Endothelial cell of umbilical vein (primary cell): ENCODE measurements around the gene GNAS. TPM values are rescaled to one million over a fixed set of nuclear protein-coding genes. Genes with fewer than 3 reads are reported as not detected.

Experiments used
- BruUV-seq: library from RNA; stranded (reverse); fragments of 400-500 nt; replicated peaks from 2 replicates; lab custom pipeline; 2021; lab: Mats Ljungman, UMichigan
- CTCF ChIA-PET: fragments of 300-600, 350-600 bp; sonication (Branson Sonifier 250); formaldehyde crosslinking; loops from one replicate; lab custom pipeline; 2021; ENCODE audit warnings: antibody characterized with exemption, inconsistent platforms; lab: Charles Lee
- POLR2A ChIA-PET: fragments of 300-600, 350-600 bp; sonication (Branson Sonifier 250); formaldehyde crosslinking; loops from one replicate; lab custom pipeline; 2021; ENCODE audit warnings: antibody characterized with exemption, inconsistent platforms; lab: Charles Lee
- DNase-seq: peaks from one replicate; pipeline ENCODE4 v3.0.0-alpha.2; 2011; ENCODE audit warnings: low read depth, low spot score
- FAIRE-seq: peaks from 2 replicates; lab custom pipeline; 2011; peaks lifted over from hg19 to GRCh38; lab: Jason Lieb, UNC
- H2AFZ ChIP-seq: 2 replicates; pipeline ENCODE4 v1.6.0; 2012; ENCODE audit warnings: low read depth, low read length, control low read depth, inconsistent platforms
- H3K27ac ChIP-seq: 2 replicates; pipeline ENCODE4 v1.5.1; 2011; ENCODE audit warnings: low read depth, mild to moderate bottlenecking, control low read depth, low read length, moderate library complexity; ENCODE audit not compliant: insufficient read depth
- H3K27me3 ChIP-seq, 2 experiments: 2 replicates each; pipeline versions ENCODE4 v1.6.0 to v1.6.1; 2011; ENCODE audit warnings: low read length in 2 of 2, mixed read lengths in 1 of 2; ENCODE audit not compliant: control insufficient read depth in 2 of 2, insufficient read depth in 2 of 2
- H3K36me3 ChIP-seq, 2 experiments: 2 replicates in 1 of 2; 3 replicates in 1 of 2; pipeline ENCODE4 v1.5.1; 2011; ENCODE audit warnings: low read length in 2 of 2, mild to moderate bottlenecking in 1 of 2, moderate library complexity in 1 of 2; ENCODE audit not compliant: control insufficient read depth in 2 of 2, insufficient read depth in 2 of 2; ENCODE audit errors: extremely low read depth in 1 of 2
- H3K4me1 ChIP-seq: 3 replicates; pipeline ENCODE4 v1.5.1; 2011; ENCODE audit warnings: mild to moderate bottlenecking, low read length; ENCODE audit not compliant: control insufficient read depth, insufficient read depth; ENCODE audit errors: extremely low read depth
- H3K4me2 ChIP-seq: 2 replicates; pipeline ENCODE4 v1.6.1; 2011; ENCODE audit warnings: low read length, control low read depth, mixed read lengths; ENCODE audit not compliant: insufficient read depth
- H3K4me3 ChIP-seq, 3 experiments: fragments of 200-600 bp in 1 of 3; sonication (generic), shearing (Covaris generic) in 1 of 3; replicated peaks in 1 of 3; 2 replicates each; pipeline ENCODE4 v1.5.1; 2011 to 2016; ENCODE audit warnings: control low read depth in 3 of 3, low read length in 3 of 3, mild to moderate bottlenecking in 2 of 3, inconsistent platforms in 1 of 3, low read depth in 1 of 3, moderate library complexity in 1 of 3; ENCODE audit not compliant: insufficient read depth in 1 of 3
- H3K79me2 ChIP-seq: 2 replicates; pipeline ENCODE4 v1.6.0; 2012; ENCODE audit warnings: low read length, inconsistent platforms; ENCODE audit not compliant: control insufficient read depth, insufficient read depth
- H3K9ac ChIP-seq: replicated peaks from 2 replicates; pipeline ENCODE3; 2011; ENCODE audit warnings: low read length, control low read depth; ENCODE audit not compliant: insufficient read depth; ENCODE audit errors: extremely low read depth
- H3K9me1 ChIP-seq: replicated peaks from 3 replicates; pipeline ENCODE4 v1.6.0; 2011; ENCODE audit warnings: mild to moderate bottlenecking, low read length; ENCODE audit not compliant: control insufficient read depth, insufficient read depth; ENCODE audit errors: extremely low read depth
- H3K9me3 ChIP-seq: replicated peaks from 2 replicates; pipeline ENCODE4 v1.5.1; 2012; ENCODE audit warnings: low read length, inconsistent platforms; ENCODE audit not compliant: control insufficient read depth, insufficient read depth
- H4K20me1 ChIP-seq: replicated peaks from 2 replicates; pipeline ENCODE3; 2011; ENCODE audit warnings: mild to moderate bottlenecking, low read length; ENCODE audit not compliant: control insufficient read depth, insufficient read depth; ENCODE audit errors: extremely low read depth
- EZH2 ChIP-seq: IDR thresholded peaks from 2 replicates; pipeline ENCODE4 v1.6.1; 2012; ENCODE audit warnings: borderline replicate concordance, low read depth, mild to moderate bottlenecking, moderate library complexity, low read length, inconsistent platforms; ENCODE audit not compliant: severe bottlenecking
- FOS ChIP-seq: IDR thresholded peaks from 2 replicates; pipeline ENCODE4 v1.6.1; 2011; ENCODE audit warnings: mild to moderate bottlenecking, low read length, moderate library complexity, borderline replicate concordance; ENCODE audit not compliant: insufficient read depth
- GATA2 ChIP-seq: IDR thresholded peaks from 2 replicates; pipeline ENCODE4 v1.7.0; 2011; ENCODE audit warnings: low read depth, mild to moderate bottlenecking, moderate library complexity, mixed read lengths, low read length; ENCODE audit not compliant: insufficient read length, insufficient read depth
- JUN ChIP-seq: IDR thresholded peaks from 2 replicates; pipeline ENCODE4 v1.6.1; 2011; ENCODE audit warnings: borderline replicate concordance, low read depth; ENCODE audit not compliant: insufficient read length, insufficient read depth
- MYC ChIP-seq: IDR thresholded peaks from one replicate; pipeline ENCODE4 v1.6.1; 2011; ENCODE audit warnings: mild to moderate bottlenecking, low read depth, low read length
- POLR2A ChIP-seq: IDR thresholded peaks from 2 replicates; pipeline ENCODE4 v1.6.1; 2012; ENCODE audit warnings: low read depth, mild to moderate bottlenecking, control low read depth, low read length
- POLR2AphosphoS5 ChIP-seq: IDR thresholded peaks from 2 replicates; pipeline ENCODE4 v1.6.1; 2012; ENCODE audit warnings: low read depth, mild to moderate bottlenecking, control low read depth, low read length, moderate library complexity; ENCODE audit not compliant: insufficient read depth
- dilution Hi-C: fragments of 300-500 bp; cut with MboI; formaldehyde crosslinking; loops from one replicate; pipeline ENCODE4 v1.15.0; 2019; ENCODE audit warnings: low sequenced_read_pairs; ENCODE audit not compliant: extremely low pct_ligation_motif_present
- intact Hi-C: fragments of 100-400 bp; cut with micrococcal nuclease; formaldehyde crosslinking; loops from one replicate; pipeline ENCODE4 v1.10.0; 2022
- polyA plus RNA-seq, 4 experiments: library from polyadenylated mRNA; depleted of rRNA in 3 of 4; stranded (reverse) in 3 of 4; unstranded in 1 of 4; fragments of >200 nt; gene quantifications; 2 replicates each; pipeline versions ENCODE4 v1.2.1 to v1.2.3, GENCODE V29; 2011 to 2012; ENCODE audit warnings: missing spikeins in 1 of 4
- total RNA-seq: library from RNA; stranded (reverse); gene quantifications from 2 replicates; pipeline ENCODE4 v1.2.3, GENCODE V29; 2021
- TF ChIP-seq, protein P1 (sequence below): IDR thresholded peaks from 2 replicates; pipeline ENCODE4 v1.6.1; 2011; ENCODE audit not compliant: insufficient read depth, insufficient read length
- TF ChIP-seq, protein P2 (sequence below), 2 donors: IDR thresholded peaks; 1 replicate in 1 of 2; 2 replicates in 1 of 2; pipeline ENCODE4 v1.5.1; 2011; ENCODE audit warnings: low read length in 2 of 2, mild to moderate bottlenecking in 2 of 2, moderate library complexity in 2 of 2, control low read depth in 1 of 2, inconsistent platforms in 1 of 2, low read depth in 1 of 2; ENCODE audit not compliant: insufficient read depth in 1 of 2; ENCODE audit errors: extremely low read depth in 1 of 2

The GNAS gene
- total and polyA plus RNA-seq, 2 donors (not counting 3 experiments of a cell fraction or from before 2014, with no cell fraction given): 1,141 to 1,882 TPM

- no peak for FAIRE-seq
- Histone ChIP-seq H3K9me1 (no peaks in the 10 kb centered on the region), H4K20me1 (no peaks in the 10 kb centered on the region), H3K27ac (no peak overlapping the region), H3K36me3 (peaks cover 31% of the 10 kb centered on the region in 2 experiments), H2AFZ (no peak overlapping the region), H3K9me3 (no peaks in the 10 kb centered on the region), H3K4me3 (no peak overlapping the region), H3K4me2 (no peak overlapping the region), H3K4me1 (peaks cover 34% of the 10 kb centered on the region), H3K79me2 (no peaks in the 10 kb centered on the region), H3K9ac (no peak overlapping the region), H3K27me3 (no peaks in the 10 kb centered on the region)
- dilution Hi-C loops: no loop called here
- ChIA-PET POLR2A (no interaction called here), CTCF (interaction anchor here (0.9 kb wide), 1 partner anchor 177 kb away, joined by 3 read pairs; no protein-coding TSS in a partner anchor)
- BruUV-seq: no TSS peak
- TF ChIP-seq FOS (no peak), JUN (no peak), POLR2AphosphoS5 (no peak), POLR2A (no peak), MYC (no peak), GATA2 (no peak), EZH2 (no peak)
- TF ChIP-seq, protein P1, sequence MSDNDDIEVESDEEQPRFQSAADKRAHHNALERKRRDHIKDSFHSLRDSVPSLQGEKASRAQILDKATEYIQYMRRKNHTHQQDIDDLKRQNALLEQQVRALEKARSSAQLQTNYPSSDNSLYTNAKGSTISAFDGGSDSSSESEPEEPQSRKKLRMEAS: no peak
- TF ChIP-seq, protein P2, sequence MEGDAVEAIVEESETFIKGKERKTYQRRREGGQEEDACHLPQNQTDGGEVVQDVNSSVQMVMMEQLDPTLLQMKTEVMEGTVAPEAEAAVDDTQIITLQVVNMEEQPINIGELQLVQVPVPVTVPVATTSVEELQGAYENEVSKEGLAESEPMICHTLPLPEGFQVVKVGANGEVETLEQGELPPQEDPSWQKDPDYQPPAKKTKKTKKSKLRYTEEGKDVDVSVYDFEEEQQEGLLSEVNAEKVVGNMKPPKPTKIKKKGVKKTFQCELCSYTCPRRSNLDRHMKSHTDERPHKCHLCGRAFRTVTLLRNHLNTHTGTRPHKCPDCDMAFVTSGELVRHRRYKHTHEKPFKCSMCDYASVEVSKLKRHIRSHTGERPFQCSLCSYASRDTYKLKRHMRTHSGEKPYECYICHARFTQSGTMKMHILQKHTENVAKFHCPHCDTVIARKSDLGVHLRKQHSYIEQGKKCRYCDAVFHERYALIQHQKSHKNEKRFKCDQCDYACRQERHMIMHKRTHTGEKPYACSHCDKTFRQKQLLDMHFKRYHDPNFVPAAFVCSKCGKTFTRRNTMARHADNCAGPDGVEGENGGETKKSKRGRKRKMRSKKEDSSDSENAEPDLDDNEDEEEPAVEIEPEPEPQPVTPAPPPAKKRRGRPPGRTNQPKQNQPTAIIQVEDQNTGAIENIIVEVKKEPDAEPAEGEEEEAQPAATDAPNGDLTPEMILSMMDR (IDR thresholded peaks at IDR 0.05; ENCODE audit: extremely low read depth in 1 of 2, insufficient read depth in 1 of 2, low read depth in 1 of 2, low read length in 2 of 2): no peak
- intact Hi-C loops: no loop called here
- no peak for DNase-seq
Measured at GRCh38 chr20:58910473-58910872, 58.0 kb downstream of the GNAS start.
